ENCODE results near the gene LSM2. TPM values are rescaled to one million over a fixed set of nuclear protein-coding genes. Genes with fewer than 3 reads are reported as not detected.

The LSM2 gene
- total and polyA plus RNA-seq, 9 of the 15 experiments (the other 6 are each of a cell fraction or from before 2014, with no cell fraction given) = 154 to 407 (median 223) TPM

DNA sequence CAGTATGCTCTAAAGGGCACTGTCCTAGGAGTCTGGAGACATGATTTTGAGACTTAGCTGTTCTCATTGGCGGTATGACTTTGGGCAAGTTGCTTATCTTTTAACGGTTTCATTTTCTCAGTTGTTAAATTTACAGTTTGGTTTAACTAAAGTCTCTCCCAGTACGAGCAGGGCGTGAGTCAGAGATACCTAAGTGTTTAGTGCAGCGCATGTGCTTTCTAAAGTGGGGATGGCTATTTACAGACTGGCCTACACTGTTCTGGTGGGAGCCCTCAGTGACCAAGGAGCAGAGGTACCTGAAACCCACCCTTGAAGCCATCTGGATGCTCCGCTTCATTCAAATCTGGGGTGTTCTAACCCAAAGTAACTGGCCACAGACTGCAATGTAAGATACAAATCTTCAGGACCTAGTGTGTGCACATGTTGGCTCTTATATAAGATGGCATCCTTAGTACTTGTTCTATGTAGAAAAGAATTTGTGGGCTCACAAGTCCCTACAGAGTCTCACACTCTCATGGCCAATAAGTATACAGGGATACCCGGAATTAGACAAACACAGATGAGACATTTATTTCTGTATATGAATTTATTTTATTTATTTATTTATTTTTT lies 56.2 kb downstream of the LSM2 start (continued):
- peak; percentile 23; the same call in 1 of the 2 replicates for TF ChIP-seq MGA (IDR thresholded peaks at IDR 0.05)
- peak; percentile 32 for TF ChIP-seq ARID1B (IDR thresholded peaks at IDR 0.05)
- peak; percentile 52 for TF ChIP-seq JUND (IDR thresholded peaks at IDR 0.05; ENCODE audit: borderline replicate concordance, low read depth, low read length)
- TF ChIP-seq JUND (tag; IDR thresholded peaks at IDR 0.05; ENCODE audit: borderline replicate concordance, low read depth, low read length) = peak; percentile 34; the same call in 1 of the 3 replicates
- TF ChIP-seq KHSRP (IDR thresholded peaks at IDR 0.05) = no peak
- no peak for TF ChIP-seq ARHGAP35 (IDR thresholded peaks at IDR 0.05; ENCODE audit: partially characterized antibody)
